Adrenal gland (tissue), 5 donors: ENCODE measurements around the gene TLE3.

Experiments used
- CTCF ChIP-seq, 6 experiments: fragments of 450-650 bp in 4 of 6; fragments of 200-600 bp in 2 of 6; sonication (generic) in 1 of 6; IDR thresholded peaks; 1 replicate in 5 of 6; 2 replicates in 1 of 6; pipeline versions ENCODE4 v1.5.1 to v1.8.0; 2016 to 2021; ENCODE audit warnings: antibody characterized with exemption in 6 of 6, mild to moderate bottlenecking in 2 of 6, moderate library complexity in 1 of 6
- POLR2A ChIP-seq, 2 donors: fragments of 450-650 bp; IDR thresholded peaks; one replicate each; pipeline ENCODE4 v1.6.1; 2017; ENCODE audit warnings: antibody characterized with exemption in 2 of 2, mild to moderate bottlenecking in 2 of 2, moderate library complexity in 1 of 2
- donor health status: DM: no; HTN: no; CAD: no.

- TF ChIP-seq CTCF (IDR thresholded peaks at IDR 0.05) (no peak), POLR2A (IDR thresholded peaks at IDR 0.05) (no peak)
These were observed 42.4 kb upstream of the TLE3 start for GRCh38 chr15:70140025-70140542.
